Measurements from ENCODE around the gene TPM2. TPM values are rescaled to one million over a fixed set of nuclear protein-coding genes. Genes with fewer than 3 reads are reported as not detected.
A peak's percentile ranks its signal among the peaks of the same experiment; 100 is the strongest.

TPM2 gene
- total and polyA plus RNA-seq, 9 of the 15 experiments (the other 6 are each of a cell fraction or from before 2014, with no cell fraction given), result 0.28 to 16.1 (median 4.5) TPM

GRCh38 chr9:35698231-35698630, 8.5 kb upstream of the TPM2 start (continued):
- no peak for TF ChIP-seq PRDM10 (IDR thresholded peaks at IDR 0.05; ENCODE audit: partially characterized antibody)

- ChIA-PET CTCF (ENCODE audit: low intra/inter-chr PET ratio) (no interaction called here), POLR2A (interaction anchor here (0.6 to 1.9 kb wide), 4 partner anchors 10 to 48 kb away, joined by 3 to 8 read pairs (median 3); partner anchors contain the start of genes CCDC107 and RMRP)
- in situ Hi-C loops (cut with MboI), result no loop called here
- H2AFZ ChIP-seq (ENCODE audit: low read depth, low read length), result no peak overlapping the region
- peaks cover 67% of the 10 kb centered on the region for H3K36me3 ChIP-seq (ENCODE audit: control insufficient read depth, insufficient read depth, low read length)
- no peak overlapping the region for H3K9ac ChIP-seq (ENCODE audit: insufficient read depth in 1 of 2, low read depth in 2 of 2, low read length in 2 of 2)
- no peak overlapping the region for H3K4me2 ChIP-seq (ENCODE audit: insufficient read depth, low read length)
- ATAC-seq (no peak; the same call in 2 of the 3 replicates), FAIRE-seq (no peak), DNase-seq (ENCODE audit: extremely low read depth in 1 of 4, low spot score in 3 of 4) (no peak)
- no peak overlapping the region for H3K27ac ChIP-seq (ENCODE audit: extremely low read depth, low read depth, low read length)
- H3K4me3 ChIP-seq, result no peak overlapping the region
- no peaks in the 10 kb centered on the region for H3K27me3 ChIP-seq (ENCODE audit: control insufficient read depth in 2 of 2, insufficient read depth in 2 of 2, low read length in 2 of 2)
- intact Hi-C loops (cut with micrococcal nuclease), result loop anchor here (2.0 to 5.0 kb wide), 2 partner anchors 31 to 40 kb away; partner anchors contain the start of genes CCDC107 and RMRP
- 85% methylated on average over 7 of the region's 14 CpGs for WGBS (ENCODE audit: insufficient coverage, low coverage, missing lambda C conversion rate)
- no peaks in the 10 kb centered on the region for H3K9me1 ChIP-seq (ENCODE audit: control insufficient read depth, insufficient read depth, low read length)
- no peaks in the 10 kb centered on the region for H4K20me1 ChIP-seq (replicated peaks; ENCODE audit: control insufficient read depth, insufficient read depth, low read length)
- no peaks in the 10 kb centered on the region for H3K79me2 ChIP-seq (ENCODE audit: control insufficient read depth, insufficient read depth, low read length)
- H3K4me1 ChIP-seq (replicated peaks in 1 of 2; ENCODE audit: control insufficient read depth in 2 of 2, insufficient read depth in 2 of 2, low read length in 2 of 2), result no peaks in the 10 kb centered on the region; a peak in 2 of 5 replicates
- BruUV-seq (replicated peaks), result TSS peak; percentile 89
- H3K9me3 ChIP-seq (replicated peaks; ENCODE audit: control insufficient read depth, insufficient read depth, low read depth, low read length), result no peaks in the 10 kb centered on the region
- no peak for TF ChIP-seq NFATC3 (IDR thresholded peaks at IDR 0.05)
- no peak for TF ChIP-seq CTCFL (IDR thresholded peaks at IDR 0.05; ENCODE audit: borderline replicate concordance, insufficient read depth, low read depth, low read length, poor library complexity, severe bottlenecking)
- TF ChIP-seq ZNF785 (CRISPR knock-in tag; IDR thresholded peaks at IDR 0.05), result no peak
- no peak for TF ChIP-seq ZNF507 (tag; conservative IDR thresholded peaks at IDR 0.05)
- TF ChIP-seq MECOM (CRISPR knock-in tag; IDR thresholded peaks at IDR 0.05), result no peak
These were observed 7.8 kb upstream of the TPM2 start for GRCh38 chr9:35697486-35697885.
